ENCODE measurements around the gene KATNBL1. TPM values are rescaled to one million over a fixed set of nuclear protein-coding genes. Genes with fewer than 3 reads are reported as not detected.

KATNBL1 gene
- total and polyA plus RNA-seq, 4 donors, result 6.4 to 26.2 (median 22.0) TPM

- Histone ChIP-seq H3K4me1 (ENCODE audit: control insufficient read depth in 4 of 4, insufficient read depth in 4 of 4, low read length in 3 of 4) (peaks cover 0 to 2% (median 0%) of the 10 kb centered on the region in 4 donors), H3K36me3 (ENCODE audit: control insufficient read depth in 4 of 4, insufficient read depth in 3 of 4, low read depth in 1 of 4, low read length in 3 of 4) (peaks cover 0 to 1% (median 0%) of the 10 kb centered on the region in 4 donors), H3K27ac (ENCODE audit: low read depth in 1 of 2, low read length in 2 of 2) (no peak overlapping the region), H3K9me3 (ENCODE audit: control insufficient read depth in 4 of 4, low read length in 3 of 4) (no peaks in the 10 kb centered on the region), H3K4me3 (ENCODE audit: low read depth in 1 of 3, low read length in 3 of 3) (no peak overlapping the region), H3K27me3 (ENCODE audit: control insufficient read depth in 4 of 4, insufficient read depth in 4 of 4, low read length in 3 of 4) (no peaks in the 10 kb centered on the region), H3K9ac (ENCODE audit: low read depth in 1 of 2, low read length in 2 of 2) (no peak overlapping the region)
- DNase-seq (ENCODE audit: low spot score), result no peak
- TF ChIP-seq YY1 (IDR thresholded peaks at IDR 0.05), result no peak
- TF ChIP-seq RAD21 (IDR thresholded peaks at IDR 0.05), result no peak
- TF ChIP-seq ATF3 (IDR thresholded peaks at IDR 0.05), result no peak
- TF ChIP-seq HNF4G (IDR thresholded peaks at IDR 0.05), result no peak
- TF ChIP-seq JUND (IDR thresholded peaks at IDR 0.05), result no peak
- no peak for TF ChIP-seq HNF4A (conservative IDR thresholded peaks at IDR 0.05)
- TF ChIP-seq MAX (IDR thresholded peaks at IDR 0.05), result no peak
- TF ChIP-seq CTCF (IDR thresholded peaks at IDR 0.05; ENCODE audit: low read depth, low read length, missing input control), result no peak
- TF ChIP-seq GABPA (IDR thresholded peaks at IDR 0.05 in 1 of 2, conservative IDR thresholded peaks at IDR 0.05 in 1 of 2), result no peak
- WGBS, result 94% methylated on average over 5 of the region's 5 CpGs
These were observed 21.2 kb downstream of the KATNBL1 start for GRCh38 chr15:34188711-34189110.

GRCh38 chr15:34185666-34186065, 24.2 kb downstream of the KATNBL1 start:
- no peak overlapping the region for H3K27ac ChIP-seq (ENCODE audit: low read depth in 1 of 2, low read length in 2 of 2)
- no peaks in the 10 kb centered on the region for H3K27me3 ChIP-seq (ENCODE audit: control insufficient read depth in 4 of 4, insufficient read depth in 4 of 4, low read length in 3 of 4)
- no peak overlapping the region for H3K4me3 ChIP-seq (ENCODE audit: low read depth in 1 of 3, low read length in 3 of 3)
- WGBS, result 77% methylated on average over 4 of the region's 4 CpGs
- H3K9ac ChIP-seq (ENCODE audit: low read depth in 1 of 2, low read length in 2 of 2), result no peak overlapping the region
- no peaks in the 10 kb centered on the region for H3K36me3 ChIP-seq (ENCODE audit: control insufficient read depth in 4 of 4, insufficient read depth in 3 of 4, low read depth in 1 of 4, low read length in 3 of 4)
- TF ChIP-seq FOXA2 (IDR thresholded peaks at IDR 0.05) (no peak), SP1 (IDR thresholded peaks at IDR 0.05) (no peak), CTCF (IDR thresholded peaks at IDR 0.05; ENCODE audit: low read depth, low read length, missing input control) (no peak), RXRA (IDR thresholded peaks at IDR 0.05) (no peak), HNF4A (conservative IDR thresholded peaks at IDR 0.05) (no peak), EGR1 (IDR thresholded peaks at IDR 0.05; ENCODE audit: low read depth in 2 of 2) (no peak), REST (IDR thresholded peaks at IDR 0.05) (no peak), RAD21 (IDR thresholded peaks at IDR 0.05) (no peak), GABPA (IDR thresholded peaks at IDR 0.05 in 1 of 2, conservative IDR thresholded peaks at IDR 0.05 in 1 of 2) (no peak), TAF1 (conservative IDR thresholded peaks at IDR 0.05) (no peak), HNF4G (IDR thresholded peaks at IDR 0.05) (no peak), ATF3 (IDR thresholded peaks at IDR 0.05) (no peak), ZBTB33 (IDR thresholded peaks at IDR 0.05) (no peak), FOXA1 (IDR thresholded peaks at IDR 0.05) (no peak), JUND (IDR thresholded peaks at IDR 0.05) (no peak), YY1 (IDR thresholded peaks at IDR 0.05) (no peak), NR2F2 (IDR thresholded peaks at IDR 0.05) (no peak), MAX (IDR thresholded peaks at IDR 0.05) (no peak)
- DNase-seq (ENCODE audit: low spot score), result no peak
- no peaks in the 10 kb centered on the region for H3K9me3 ChIP-seq (ENCODE audit: control insufficient read depth in 4 of 4, low read length in 3 of 4)
- peaks cover 0 to 2% (median 0%) of the 10 kb centered on the region in 4 donors for H3K4me1 ChIP-seq (ENCODE audit: control insufficient read depth in 4 of 4, insufficient read depth in 4 of 4, low read length in 3 of 4)
